C4-2B (cell line): ENCODE results near the gene RNF41.

Experiments used
- CTCF ChIP-seq: fragments of 450-650 bp; conservative IDR thresholded peaks from 2 replicates; pipeline ENCODE4 v1.5.1; 2017; ENCODE audit warnings: mild to moderate bottlenecking
- ZFX ChIP-seq: fragments of 450-650 bp; IDR thresholded peaks from 2 replicates; pipeline ENCODE4 v1.6.1; 2017

GRCh38 chr12:56178347-56178746 is 43.4 kb downstream of the RNF41 start:
- TF ChIP-seq CTCF (no peak), ZFX (no peak)
